NCI-H2196 (cell line): Measurements from ENCODE around the gene ARVCF.
A peak's percentile ranks its signal among the peaks of the same experiment; 100 is the strongest.

ENCODE experiments used
- DNase-seq: peaks from one replicate; lab custom pipeline; 2025; ENCODE audit not compliant: unreplicated experiment; lab: John Stamatoyannopoulos, UW

ARVCF gene

DNA sequence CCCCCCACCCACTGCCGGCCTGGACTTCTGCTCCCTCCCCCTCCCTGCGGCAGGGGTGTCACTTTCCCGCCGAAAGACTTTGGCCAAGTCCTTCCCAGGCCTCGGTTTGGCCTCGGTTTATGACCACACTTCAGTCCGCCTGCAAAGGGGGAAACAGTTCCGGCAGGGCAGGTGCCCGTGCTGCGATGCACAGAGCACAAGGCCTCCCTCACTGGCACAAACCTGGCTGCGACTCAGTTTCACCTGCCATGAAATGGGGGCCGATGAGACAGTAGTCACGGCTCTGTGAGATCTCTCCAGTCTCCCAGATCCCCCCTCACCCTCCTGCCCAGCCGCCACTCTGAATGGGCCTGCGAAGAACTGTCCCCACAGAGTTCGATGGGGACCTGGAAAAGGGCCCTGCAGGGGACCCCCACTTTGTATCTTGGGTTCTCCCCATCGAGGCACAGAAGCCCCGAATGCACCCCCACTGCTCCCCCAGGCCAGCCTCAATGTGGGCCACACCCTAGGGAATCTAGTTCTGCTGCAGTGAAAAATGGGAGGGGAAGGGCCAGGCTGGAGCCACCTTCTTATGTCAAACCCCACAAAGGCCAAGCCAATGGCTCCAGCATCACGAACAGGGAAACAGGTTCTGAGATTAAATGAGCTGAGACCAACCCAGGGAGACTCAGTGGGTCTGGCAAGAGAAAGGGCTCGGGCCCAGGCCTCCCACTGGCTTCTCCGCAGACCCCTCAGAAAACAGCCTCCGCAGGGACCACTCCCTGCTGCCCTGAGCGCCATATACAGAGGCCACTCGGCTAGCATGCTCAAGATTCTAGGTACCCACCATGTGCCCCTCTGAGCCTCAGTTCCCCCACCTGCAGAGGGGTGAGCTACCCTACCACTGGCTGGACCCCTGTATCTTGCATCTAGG, 29.0 kb downstream of the ARVCF start:
- DNase-seq: no peak

DNA sequence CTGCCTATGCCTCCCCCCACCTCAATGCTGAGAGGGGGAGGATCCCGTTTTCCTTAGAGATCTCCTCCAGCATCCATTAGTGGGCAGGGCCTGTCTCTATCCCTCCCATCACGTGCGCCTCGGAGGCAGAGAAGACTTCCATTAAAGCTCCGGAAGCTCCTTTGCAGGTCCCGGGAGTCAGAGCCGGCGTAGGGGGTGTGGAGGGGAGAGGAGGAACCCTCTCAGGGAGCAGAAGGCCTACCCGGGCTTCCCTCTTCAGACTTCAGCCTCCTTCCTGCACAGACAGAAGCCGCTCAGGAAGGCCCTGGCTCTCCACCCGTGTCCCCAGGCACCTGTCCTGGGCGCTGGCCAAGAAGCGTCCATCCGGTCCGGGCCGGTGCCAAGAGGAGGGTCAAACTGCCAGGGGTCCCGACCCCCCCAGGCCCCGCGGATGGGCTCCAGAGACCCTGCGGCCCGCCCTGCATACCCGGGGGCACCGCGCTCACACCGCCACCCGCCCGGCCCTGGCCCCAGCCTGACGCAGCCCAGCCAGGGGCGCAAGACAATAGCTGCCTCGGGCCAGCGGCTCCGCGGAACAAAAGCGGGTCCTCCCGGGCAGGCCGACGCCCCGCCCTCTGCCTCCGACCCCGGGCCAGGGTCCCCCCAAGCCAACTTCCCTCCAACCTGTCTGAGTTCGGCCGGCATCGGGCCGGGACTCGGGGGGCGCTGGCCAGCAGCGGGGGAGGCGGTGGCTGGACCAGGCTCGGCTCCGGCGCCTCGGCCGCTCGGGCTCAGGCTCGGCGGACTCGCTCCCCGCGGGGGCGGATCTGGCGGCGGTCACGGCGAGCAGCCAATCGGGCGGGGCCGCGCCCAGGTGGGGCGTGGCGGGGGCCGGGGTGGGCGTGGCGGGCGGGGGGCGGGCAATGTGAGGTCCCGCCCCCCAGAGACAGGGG, 29.9 kb downstream of the ARVCF start:
- peak; percentile 56 for DNase-seq

DNA sequence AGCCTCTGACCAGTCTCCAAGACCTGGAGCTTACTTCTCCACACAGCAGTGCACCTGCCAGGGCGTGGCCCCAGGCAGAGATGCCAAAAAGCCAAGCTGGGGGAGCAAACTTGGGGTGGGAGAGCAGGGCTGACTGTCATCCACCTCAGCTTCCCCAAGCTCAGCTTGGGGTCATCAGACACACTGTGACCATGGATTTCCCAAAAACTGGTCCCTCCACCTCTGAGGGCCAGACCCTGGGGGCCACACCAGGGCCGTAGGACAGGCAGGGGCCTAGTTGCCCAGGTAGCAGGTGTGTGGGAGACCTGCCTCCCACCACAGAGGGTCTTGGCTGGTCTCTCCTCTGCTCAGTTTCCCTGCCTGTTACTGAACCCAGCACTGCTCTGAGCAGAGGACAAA, 30.6 kb downstream of the ARVCF start:
- DNase-seq: no peak

DNA sequence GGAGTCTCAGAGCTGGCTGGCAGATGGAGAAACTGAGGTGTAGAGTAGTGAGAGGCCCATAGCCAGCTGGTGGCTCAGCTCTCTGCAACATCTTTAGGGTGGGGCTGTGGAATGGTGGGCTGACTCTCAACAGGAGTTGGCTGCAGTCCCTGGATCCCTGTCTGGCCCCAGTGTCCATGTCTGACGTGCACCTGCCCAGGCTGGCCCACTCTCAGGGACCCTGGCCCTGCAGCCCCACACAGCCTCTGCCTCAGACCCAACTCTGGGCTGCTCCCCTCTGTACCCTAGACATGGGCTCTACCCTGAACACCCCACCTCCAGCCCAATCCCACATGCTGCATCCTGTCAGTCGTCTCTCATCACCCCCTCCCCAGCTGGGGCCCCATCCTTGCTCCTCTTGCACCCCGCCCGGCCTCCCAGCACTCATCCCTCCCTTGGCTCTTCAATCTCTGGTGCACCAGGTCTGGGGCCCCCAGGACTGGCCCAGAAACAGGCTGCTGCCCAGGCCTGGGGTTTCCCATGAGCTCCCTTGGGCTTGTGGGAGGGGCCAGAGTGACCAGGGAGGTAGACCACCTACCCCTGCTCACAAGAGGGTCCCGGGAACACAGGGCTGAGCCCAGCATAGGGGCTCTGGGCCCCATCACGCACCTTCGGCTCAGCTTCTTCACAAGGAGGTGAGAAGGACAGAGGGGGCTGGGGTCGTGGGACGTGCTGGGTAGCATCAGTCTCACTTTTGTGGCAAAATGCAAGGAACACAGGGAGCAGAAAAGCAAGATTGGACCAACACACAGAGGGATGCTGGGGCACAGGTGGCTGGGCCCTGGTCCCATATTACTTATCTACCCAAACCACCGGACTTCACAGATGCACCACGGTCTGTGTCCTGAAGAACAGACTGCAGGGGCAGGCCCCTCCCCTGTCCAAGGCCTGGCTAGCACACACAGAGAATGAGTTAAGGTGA, 31.5 kb downstream of the ARVCF start:
- no peak for DNase-seq

DNA sequence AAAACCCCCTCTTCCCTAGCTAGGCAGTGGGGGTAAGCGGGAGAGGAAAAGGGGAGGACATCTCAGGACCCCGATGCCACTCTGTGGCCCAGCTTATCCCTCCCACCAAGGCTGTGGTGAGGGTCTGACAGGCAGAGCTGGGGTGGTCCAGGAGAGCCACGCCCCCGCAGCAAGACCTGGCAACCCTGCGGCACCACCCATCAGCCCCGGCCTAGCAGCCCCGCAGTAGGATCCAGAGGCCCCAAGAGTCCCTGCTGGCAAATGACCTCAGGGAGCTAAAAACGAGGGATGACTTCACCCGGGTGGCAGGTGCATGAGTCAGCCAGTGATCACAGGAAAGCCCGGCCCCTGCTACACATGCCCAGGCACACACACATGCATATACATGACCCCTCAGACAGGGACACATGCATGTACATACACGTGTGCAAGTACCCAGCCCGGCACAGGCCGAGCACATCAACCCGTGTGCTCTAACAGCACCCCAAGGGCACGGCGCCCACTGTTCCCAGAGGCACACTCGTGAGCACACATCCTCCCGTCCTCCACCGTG, 32.3 kb downstream of the ARVCF start:
- DNase-seq: peak; percentile 26

DNA sequence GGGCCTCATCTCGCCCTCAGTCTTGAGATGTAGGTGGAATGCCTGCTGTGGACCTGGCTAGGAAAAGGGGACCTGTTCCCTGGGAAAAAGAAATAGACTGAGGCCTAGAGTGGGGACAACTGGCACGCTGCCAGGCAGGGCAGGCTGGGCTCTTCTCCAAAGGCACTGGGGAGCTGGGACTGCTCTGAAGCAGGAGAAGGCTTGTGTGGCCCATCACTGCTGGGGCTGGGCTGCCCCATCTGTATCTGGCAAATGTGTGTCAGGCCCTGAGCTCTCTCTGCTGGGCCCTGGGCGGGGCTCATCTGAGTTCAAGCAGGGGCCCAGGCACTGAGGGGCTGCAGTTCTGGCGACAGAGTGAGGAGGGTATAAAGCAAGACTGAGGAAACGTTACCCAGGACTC, 32.9 kb downstream of the ARVCF start:
- no peak for DNase-seq

DNA sequence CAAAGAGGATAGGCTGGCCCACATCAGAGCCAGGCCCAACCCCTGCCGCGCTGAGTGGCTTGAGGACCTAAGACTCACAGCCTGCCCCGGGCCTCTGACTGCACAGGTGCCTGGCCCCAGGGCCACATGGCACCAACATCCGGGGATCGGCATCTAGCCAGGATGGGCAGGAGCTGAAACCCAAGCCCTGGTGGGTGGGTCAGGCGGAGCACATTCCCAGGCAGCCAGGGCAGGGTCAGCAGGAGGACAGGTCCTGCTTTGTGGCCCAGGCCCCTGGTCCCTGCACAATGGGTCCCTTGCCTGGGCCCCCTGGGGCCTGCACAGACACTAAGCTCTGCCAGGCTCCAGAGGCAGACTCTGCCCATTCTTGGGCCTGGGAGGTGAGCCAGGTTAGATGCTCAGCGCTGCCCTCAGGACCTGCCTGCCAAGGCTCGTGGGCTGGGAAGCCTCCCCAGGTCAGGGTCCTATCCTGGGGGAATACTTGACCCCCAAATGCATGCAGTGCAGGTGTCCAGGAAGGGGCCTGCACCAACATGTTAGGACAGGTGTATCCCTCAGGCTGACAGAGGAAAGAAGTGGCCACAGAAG, 33.5 kb downstream of the ARVCF start:
- no peak for DNase-seq

DNA sequence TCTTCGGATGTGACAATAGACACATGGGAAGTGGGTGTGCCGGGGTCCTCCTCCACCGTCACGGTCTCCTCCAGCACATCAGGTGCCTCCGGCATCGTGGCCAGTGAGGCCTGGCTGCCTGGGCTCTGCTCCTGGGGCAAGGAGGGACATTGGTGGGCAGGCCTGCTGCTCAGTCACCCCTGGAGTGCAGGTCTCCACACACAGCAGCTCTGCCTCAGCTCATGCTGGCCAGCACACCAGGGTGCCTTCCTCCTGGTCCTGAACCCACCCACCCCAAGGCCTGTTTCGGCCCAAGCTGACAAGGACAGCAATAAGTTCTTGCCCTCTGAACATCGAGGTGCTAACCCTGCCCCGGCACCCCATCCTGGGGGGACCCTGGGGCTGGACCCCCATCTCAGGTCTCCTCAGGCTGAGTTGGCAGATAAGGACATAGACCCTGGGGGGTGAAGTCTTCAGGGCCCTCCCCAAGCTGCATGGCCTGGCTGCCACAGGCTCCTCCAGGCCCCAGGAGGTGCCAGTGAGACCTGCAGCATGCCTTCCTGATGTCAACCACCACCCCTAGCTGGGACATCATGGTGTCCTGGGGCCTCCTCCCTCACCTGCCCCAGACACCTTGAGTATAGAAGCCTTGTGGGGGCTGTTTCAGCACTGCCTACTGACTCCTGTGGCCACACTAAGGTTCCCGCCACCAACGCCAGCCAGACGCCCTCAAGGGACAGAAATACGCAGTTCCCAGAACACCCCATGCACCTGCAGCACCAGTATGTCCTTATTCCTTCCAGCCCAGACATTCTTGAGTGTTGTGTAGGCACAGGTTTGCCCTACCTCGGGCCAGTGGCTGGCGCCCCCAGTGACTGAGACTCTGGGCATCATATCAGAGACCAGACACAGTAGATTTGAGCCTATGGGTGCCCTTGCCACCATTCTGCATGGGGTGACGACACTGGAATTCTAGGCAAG, 34.4 kb downstream of the ARVCF start:
- no peak for DNase-seq

DNA sequence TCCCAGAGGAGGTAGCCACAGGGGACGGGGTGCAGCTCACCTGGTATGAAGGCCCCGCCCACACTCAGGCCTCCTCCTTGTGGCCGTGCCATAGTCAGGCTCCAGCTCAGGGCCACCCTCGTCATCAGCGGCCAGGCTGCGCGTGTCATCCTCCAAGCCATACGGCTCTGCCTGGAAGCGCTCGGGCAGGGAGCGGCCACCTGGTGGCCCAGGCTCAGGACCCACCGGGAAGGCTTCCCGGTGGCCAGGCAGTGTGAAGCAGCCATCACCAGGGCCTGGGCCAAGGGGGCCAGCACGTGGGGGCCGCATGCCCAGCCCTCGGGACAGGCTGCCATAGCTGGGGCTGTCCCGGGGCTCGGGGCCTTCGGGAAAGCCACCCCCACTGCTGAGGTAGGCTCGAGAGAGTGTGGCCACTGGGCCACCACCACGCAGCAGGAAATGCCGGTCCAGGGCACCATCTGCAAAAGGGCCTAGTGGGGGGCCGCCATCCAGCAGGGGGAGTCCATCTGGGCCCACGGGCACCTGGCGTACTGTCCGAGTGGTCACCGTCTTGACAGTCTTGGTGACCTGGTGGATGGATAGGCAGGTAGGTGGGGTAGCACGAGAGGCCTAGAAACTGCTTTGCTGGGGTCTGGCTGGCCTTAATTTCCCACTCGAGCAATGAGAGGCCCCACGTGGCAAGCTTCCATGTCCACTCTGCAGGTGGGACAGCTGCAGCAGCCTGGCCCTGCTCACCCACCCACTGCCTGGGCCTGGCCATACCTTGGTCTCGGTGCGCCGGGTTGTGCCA, 35.3 kb downstream of the ARVCF start:
- no peak for DNase-seq

DNA sequence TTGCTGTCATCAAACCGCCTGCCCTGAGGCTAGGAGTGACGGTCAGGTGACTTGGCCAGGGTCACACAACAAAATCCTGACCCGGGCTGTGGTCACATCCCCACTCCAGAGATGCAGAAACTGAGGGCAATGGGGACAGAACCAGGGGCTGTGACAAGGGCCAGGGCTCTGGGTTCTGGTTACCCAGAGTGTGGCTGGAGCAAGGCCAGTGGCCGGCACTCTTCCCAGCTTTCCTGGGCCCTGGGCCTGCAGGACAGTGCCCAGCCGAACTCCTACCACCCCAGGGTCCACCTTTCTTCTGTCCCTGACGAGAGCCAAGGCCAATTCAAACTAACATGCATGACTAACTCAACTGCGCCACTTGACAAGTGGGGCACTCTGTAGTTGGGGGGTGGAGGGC, 35.9 kb downstream of the ARVCF start:
- DNase-seq: no peak

DNA sequence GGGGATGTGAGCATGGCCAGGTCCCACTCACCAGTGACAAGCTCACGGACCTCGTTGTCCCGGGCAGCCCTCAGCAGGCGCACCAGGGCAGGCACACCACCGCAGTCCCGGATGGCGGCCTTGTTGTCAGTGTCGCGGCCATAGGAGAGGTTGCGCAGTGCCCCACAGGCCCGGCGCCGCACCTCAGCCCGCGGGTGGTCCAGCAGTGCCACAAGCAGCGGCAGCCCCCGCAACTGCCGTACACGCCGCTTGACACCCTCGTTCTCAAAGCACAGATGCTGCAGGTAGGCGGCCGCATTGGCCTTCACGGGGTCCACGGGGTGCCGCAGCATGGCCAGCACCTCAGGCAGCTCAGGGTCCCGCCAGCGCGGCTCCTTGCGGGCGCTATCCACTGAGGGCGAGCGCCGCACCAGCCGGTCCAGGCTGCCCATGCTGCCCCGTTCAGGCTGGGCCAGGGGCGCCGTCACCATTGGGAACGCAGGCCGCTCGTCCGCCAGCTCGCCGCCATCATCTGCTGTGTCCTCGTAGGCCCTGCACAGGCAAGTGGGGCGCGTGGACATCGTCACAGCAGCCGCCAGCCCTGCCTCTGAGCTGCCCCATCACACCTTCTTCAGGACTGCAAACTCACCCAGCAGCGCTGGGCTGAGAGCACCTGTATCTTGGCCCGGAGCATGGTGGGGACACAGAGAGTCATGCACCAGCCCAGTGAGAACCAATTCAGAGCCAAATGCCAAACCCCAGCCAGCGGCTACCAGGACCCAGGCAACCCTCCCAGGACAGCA, 36.7 kb downstream of the ARVCF start:
- no peak for DNase-seq

DNA sequence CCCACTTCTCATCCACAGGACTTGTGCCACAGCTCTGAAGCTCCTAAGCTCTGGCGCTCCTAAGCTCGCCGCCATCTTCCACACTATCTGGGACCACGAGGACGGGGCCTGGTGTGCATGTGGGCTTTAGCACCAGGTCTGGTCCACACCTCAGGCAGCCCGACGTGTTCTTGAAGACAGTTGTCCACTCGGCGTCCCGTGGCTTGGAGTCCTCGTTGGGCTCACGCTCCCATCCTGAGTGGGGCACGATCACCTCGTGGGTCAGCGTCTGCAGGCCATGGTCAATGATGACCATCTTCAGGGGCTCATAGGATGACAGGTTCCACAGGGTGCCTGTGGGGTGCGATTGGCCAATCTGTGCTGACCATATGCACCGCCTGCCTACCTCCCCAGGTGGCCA, 37.9 kb downstream of the ARVCF start:
- DNase-seq: no peak

DNA sequence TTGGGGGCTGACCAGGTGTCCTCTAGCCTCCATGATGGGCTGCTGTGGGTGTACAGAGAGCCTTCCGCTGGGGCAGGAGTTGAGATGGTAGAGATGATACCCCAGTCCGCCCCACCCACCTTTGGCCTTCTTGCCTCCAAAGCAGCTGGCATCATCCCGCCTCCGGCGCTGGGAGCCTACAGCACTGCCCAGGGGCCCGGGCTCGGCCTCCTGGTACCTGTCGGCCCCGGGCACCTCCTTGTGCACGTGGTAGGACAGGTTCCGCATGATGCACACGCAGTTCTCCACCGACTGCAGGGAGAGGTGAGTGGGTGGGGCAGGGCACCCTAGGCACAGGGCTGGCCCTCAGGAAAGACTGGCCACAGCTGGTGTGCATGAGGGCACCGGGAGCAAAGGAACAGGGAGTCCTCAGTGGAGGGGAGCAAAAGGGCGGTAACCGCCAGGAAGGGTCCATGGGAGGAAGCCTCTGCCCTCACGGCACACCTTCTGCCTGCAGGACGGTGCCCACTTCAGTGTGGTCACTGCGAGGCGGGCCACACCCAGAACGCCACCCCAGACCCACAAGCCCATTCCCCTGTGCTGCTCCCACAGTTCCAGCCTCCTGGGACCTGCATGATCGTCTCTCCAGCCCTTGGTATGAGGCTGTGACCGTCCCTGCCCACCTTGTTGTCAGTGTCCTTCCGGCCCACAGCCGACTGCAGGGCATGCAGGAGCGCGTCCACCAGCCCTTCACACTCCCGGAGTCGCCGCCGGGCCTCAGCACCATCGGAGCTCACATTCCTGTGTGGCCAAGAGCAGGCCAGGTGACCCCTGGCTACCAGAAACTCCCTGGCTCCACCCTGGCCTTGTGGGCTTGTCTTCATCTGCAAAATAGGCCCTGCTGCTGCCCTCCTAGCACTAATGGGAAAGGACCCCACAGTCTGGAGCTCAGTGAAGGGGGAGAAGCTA, 39.1 kb downstream of the ARVCF start:
- no peak for DNase-seq

DNA sequence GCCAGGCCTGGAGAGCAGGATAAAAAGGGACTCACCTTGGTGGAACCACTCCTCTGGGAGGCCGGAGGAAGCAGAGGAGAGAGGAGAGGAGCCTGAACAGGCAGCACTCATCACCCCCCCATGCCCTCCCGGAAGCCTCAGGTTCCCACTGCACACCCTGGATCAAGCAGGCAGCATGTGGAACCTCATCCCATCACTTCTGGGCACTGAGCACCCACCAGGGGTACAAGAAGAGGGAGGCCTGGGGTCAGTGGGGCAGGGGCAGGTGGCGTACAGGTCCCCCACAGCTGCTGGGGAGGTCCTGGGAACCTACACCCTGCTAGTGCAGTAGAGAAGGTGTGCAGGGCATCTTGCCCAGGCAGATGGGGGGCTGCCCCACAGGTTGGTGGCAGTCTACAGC, 40.0 kb downstream of the ARVCF start:
- no peak for DNase-seq

DNA sequence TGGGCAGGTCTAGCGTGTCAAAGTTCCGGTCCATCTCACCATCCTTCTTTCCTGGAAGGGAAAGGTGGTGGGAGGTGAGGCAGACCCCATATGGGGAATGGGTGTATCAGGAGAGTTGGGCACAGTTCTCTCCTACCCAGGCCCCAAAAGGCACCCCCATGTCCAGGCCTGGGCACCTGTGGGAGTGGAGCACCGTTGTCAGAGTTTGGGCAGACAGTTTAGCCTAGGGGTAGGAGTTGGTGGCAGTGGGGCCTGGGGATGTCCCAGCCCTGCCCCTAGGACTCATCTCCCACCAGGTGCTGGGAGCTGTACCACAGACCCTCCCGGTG, 41.0 kb downstream of the ARVCF start:
- no peak for DNase-seq

DNA sequence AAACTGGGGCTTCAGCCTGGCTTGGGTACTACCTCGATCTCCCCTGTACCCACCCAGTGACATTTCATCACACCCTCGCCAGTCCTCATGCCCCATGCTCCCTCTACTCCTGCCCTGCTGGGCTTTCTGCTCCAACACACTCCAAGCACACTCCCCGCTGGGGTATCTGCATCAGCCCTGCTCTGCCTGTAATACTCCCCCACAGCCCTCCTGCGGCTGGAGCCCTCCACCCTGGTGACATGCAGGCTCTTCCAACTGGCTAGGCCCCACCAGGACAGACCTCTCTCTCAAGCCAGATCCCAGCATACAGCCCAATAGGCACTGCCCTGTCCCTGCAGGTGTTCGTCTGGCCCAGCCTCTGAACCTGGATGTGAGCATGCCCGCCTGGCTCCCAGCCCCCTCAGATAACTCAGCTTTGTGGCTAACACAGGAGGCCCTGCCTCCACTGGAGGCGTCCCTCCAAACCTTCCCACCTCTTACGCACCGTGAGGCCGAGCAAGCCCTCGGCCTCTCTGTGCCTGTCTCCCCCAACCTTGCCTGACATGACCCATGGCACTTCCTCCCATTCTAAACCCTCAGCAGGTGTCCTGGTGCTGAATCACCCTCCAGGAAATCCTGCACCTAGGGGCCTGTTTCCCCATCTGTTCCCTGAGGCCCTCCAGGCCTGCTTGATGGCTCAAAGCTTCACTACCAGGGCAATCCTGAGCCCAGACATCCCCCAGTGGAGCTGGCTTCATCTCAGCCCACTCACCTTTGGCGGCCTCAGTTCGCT, 41.5 kb downstream of the ARVCF start:
- peak; percentile 13 for DNase-seq
